Neural crest cell (in vitro differentiated cells): ENCODE results near the gene OR6B1. TPM values are rescaled to one million over a fixed set of nuclear protein-coding genes. Genes with fewer than 3 reads are reported as not detected.

Source experiments
- DNase-seq: peaks from one replicate; pipeline ENCODE4 v3.0.0; 2021; ENCODE audit warnings: low read depth, mixed read lengths, low spot score
- H3K27ac Mint-ChIP-seq: one replicate; pipeline ENCODE4 v1.8.0; 2021; ENCODE audit warnings: mild to moderate bottlenecking, mixed read lengths; ENCODE audit not compliant: unreplicated experiment
- H3K27me3 Mint-ChIP-seq: 2 replicates; pipeline ENCODE4 v1.8.0; 2021; ENCODE audit warnings: low read depth, mild to moderate bottlenecking, mixed read lengths
- H3K36me3 Mint-ChIP-seq: 2 replicates; pipeline ENCODE4 v1.8.0; 2021; ENCODE audit warnings: low read depth, mild to moderate bottlenecking, mixed read lengths
- H3K4me1 Mint-ChIP-seq: 2 replicates; pipeline ENCODE4 v1.8.0; 2021; ENCODE audit warnings: mixed read lengths
- H3K4me3 Mint-ChIP-seq: one replicate; pipeline ENCODE4 v1.8.0; 2021; ENCODE audit warnings: mild to moderate bottlenecking, mixed read lengths
- H3K9me3 Mint-ChIP-seq: 2 replicates; pipeline ENCODE4 v1.8.0; 2021; ENCODE audit warnings: mixed read lengths
- CTCF ChIP-seq: fragments of 200-600 bp; sonication (generic); conservative IDR thresholded peaks from 2 replicates; pipeline ENCODE4 v1.5.0; 2021; ENCODE audit warnings: antibody characterized with exemption, mild to moderate bottlenecking
- long read RNA-seq: library from polyadenylated mRNA; unstranded; transcript quantifications from one replicate; pipeline ENCODE4 v2.0.0, GENCODE V29; 2020
- total RNA-seq: library from RNA; stranded (reverse); gene quantifications from 2 replicates; pipeline ENCODE4 v1.2.1, GENCODE V29; 2021

The OR6B1 gene
- total RNA-seq = not detected in 2 replicates
- long read RNA-seq = 0 reads

GRCh38 chr7:144000020-144000419 is at the start of gene OR6B1:
Gene OR6B1 (plus strand): TSS chr7:144000320. CDS start chr7:144003997, 3,677 bp downstream.
- TF ChIP-seq CTCF = no peak
- Mint-ChIP-seq H3K9me3 (peaks cover 5% of the 10 kb centered on the region), H3K4me1 (no peaks in the 10 kb centered on the region), H3K27ac (no peak within 1 kb of the TSS), H3K4me3 (no peak within 1 kb of the TSS), H3K27me3 (no peaks in the 10 kb centered on the region), H3K36me3 (no peaks in the 10 kb centered on the region)
- DNase-seq = no peak

GRCh38 chr7:143953421-143953820 is 46.7 kb upstream of the OR6B1 start:
- Mint-ChIP-seq H3K27me3 (peaks cover 2% of the 10 kb centered on the region), H3K4me3 (no peak overlapping the region), H3K27ac (no peak overlapping the region), H3K9me3 (peaks cover 8% of the 10 kb centered on the region), H3K4me1 (peaks cover 5% of the 10 kb centered on the region), H3K36me3 (no peaks in the 10 kb centered on the region)
- TF ChIP-seq CTCF = no peak
- no peak for DNase-seq

GRCh38 chr7:143954135-143954534 is 46.0 kb upstream of the OR6B1 start:
- Mint-ChIP-seq H3K27ac (no peak overlapping the region), H3K27me3 (peaks cover 2% of the 10 kb centered on the region), H3K4me3 (no peak overlapping the region), H3K4me1 (peaks cover 10% of the 10 kb centered on the region), H3K9me3 (peaks cover 8% of the 10 kb centered on the region), H3K36me3 (no peaks in the 10 kb centered on the region)
- no peak for DNase-seq
- no peak for TF ChIP-seq CTCF

- Mint-ChIP-seq H3K27ac (no peak within 1 kb of the TSS), H3K4me1 (peaks cover 10% of the 10 kb centered on the region), H3K4me3 (no peak within 1 kb of the TSS), H3K36me3 (no peaks in the 10 kb centered on the region), H3K27me3 (peaks cover 2% of the 10 kb centered on the region), H3K9me3 (peaks cover 5% of the 10 kb centered on the region)
- DNase-seq = no peak
- no peak for TF ChIP-seq CTCF
Measured at GRCh38 chr7:143954544-143954943, 45.6 kb upstream of the OR6B1 start, which contains the start of gene OR2F1. Gene OR2F1 (plus strand): TSS chr7:143954844. CDS start chr7:143959971, 5,127 bp downstream.

GRCh38 chr7:143958781-143959180 is 41.3 kb upstream of the OR6B1 start:
- H3K27me3 Mint-ChIP-seq = peaks cover 2% of the 10 kb centered on the region
- peaks cover 2% of the 10 kb centered on the region for H3K9me3 Mint-ChIP-seq
- H3K36me3 Mint-ChIP-seq = no peaks in the 10 kb centered on the region

More at GRCh38 chr7:143958781-143959180, 41.3 kb upstream of the OR6B1 start:
- H3K4me1 Mint-ChIP-seq = peaks cover 10% of the 10 kb centered on the region
- no peak overlapping the region for H3K27ac Mint-ChIP-seq
- H3K4me3 Mint-ChIP-seq = no peak overlapping the region
- TF ChIP-seq CTCF = no peak
- DNase-seq = no peak
